Measurements from ENCODE around the gene C19orf44. TPM values are rescaled to one million over a fixed set of nuclear protein-coding genes. Genes with fewer than 3 reads are reported as not detected.
"Not testable (repeated sequence)": the region's sequence is repeated elsewhere in the genome, so short reads cannot be mapped to it uniquely, and the experiment has no call there.

The C19orf44 gene
- polyA plus RNA-seq, 2 donors, result 1.6 to 2.5 TPM

DNA sequence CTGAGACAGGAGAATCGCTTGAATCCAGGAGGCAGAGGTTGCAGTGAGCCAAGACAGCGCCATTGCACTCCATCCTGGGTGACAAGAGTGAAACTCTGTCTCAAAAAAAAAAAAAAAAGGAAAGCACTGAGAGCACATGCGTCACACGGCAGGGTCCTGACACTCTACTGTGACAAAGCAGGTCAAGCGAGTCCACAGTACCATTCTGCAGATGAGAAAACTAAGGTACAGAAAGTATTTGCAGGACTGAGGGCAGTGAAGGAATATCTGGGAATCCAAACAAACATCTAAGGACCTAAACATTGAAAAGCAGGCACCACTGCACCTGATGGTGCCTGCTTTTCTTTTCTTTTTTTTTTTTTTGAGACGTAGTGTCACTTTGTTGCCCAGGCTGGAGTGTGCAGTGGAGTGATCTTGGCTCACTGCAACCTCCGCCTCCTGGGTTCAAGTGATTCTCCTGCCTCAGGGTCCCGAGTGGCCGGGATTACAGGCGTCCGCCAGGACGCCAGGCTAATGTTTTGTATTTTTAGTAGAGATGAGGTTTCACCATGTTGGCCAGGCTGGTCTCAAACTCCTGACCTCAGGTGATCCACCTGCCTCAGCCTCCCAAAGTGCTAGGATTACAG is 29.3 kb upstream of the C19orf44 start:
- not testable (repeated sequence) for H3K27ac ChIP-seq (ENCODE audit: low read depth in 2 of 2, low read length in 1 of 2); H3K27me3 ChIP-seq (ENCODE audit: control insufficient read depth in 1 of 2, insufficient read depth in 2 of 2, low read length in 2 of 2); H3K4me3 ChIP-seq (ENCODE audit: low read depth in 1 of 2, low read length in 2 of 2); H3K4me1 ChIP-seq (ENCODE audit: control insufficient read depth in 2 of 2, insufficient read depth in 2 of 2, low read length in 1 of 2); H3K9me3 ChIP-seq (ENCODE audit: control insufficient read depth in 2 of 2, insufficient read depth in 1 of 2, low read depth in 1 of 2, low read length in 1 of 2); H3K36me3 ChIP-seq (ENCODE audit: control insufficient read depth in 2 of 2, insufficient read depth in 2 of 2, low read length in 1 of 2)
- 85 to 87% methylated on average over 12 of the region's 12 CpGs for WGBS, 2 donors

GRCh38 chr19:16467581-16467980 is 28.6 kb upstream of the C19orf44 start:
- Histone ChIP-seq H3K27ac (ENCODE audit: low read depth in 2 of 2, low read length in 1 of 2) (no peak overlapping the region), H3K4me1 (ENCODE audit: control insufficient read depth in 2 of 2, insufficient read depth in 2 of 2, low read length in 1 of 2) (peaks cover 0 to 7% of the 10 kb centered on the region in 2 donors), H3K4me3 (ENCODE audit: low read depth in 1 of 2, low read length in 2 of 2) (no peak overlapping the region), H3K36me3 (ENCODE audit: control insufficient read depth in 2 of 2, insufficient read depth in 2 of 2, low read length in 1 of 2) (peaks cover 0 to 7% of the 10 kb centered on the region in 2 donors), H3K27me3 (ENCODE audit: control insufficient read depth in 1 of 2, insufficient read depth in 2 of 2, low read length in 2 of 2) (no peaks in the 10 kb centered on the region), H3K9me3 (ENCODE audit: control insufficient read depth in 2 of 2, insufficient read depth in 1 of 2, low read depth in 1 of 2, low read length in 1 of 2) (no peaks in the 10 kb centered on the region)
- WGBS, 2 donors, result 82 to 85% methylated on average over 6 of the region's 6 CpGs

DNA sequence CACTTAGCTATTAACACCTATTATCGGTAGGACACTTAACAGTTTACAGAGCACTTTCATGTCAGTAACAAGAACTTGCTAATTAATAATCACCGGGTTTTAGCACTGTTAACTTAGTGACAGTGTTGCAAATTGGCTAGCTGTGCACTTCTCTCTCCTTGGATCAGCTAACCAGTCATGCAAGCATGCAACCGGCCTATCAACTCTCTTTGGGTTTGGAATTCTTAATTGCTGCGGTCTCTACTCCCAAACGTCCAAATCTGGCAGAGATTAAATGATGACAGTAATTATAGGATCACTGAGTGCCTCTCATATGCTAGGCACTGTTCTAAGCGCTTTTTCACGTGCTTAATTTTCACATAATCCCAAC is 25.7 kb upstream of the C19orf44 start:
- H3K4me1 ChIP-seq (ENCODE audit: control insufficient read depth in 2 of 2, insufficient read depth in 2 of 2, low read length in 1 of 2), result peaks cover 0 to 3% of the 10 kb centered on the region in 2 donors
- H3K9me3 ChIP-seq (ENCODE audit: control insufficient read depth in 2 of 2, insufficient read depth in 1 of 2, low read depth in 1 of 2, low read length in 1 of 2), result no peaks in the 10 kb centered on the region
- peak overlapping the region in 1 of 2 donors; percentile 97 for H3K4me3 ChIP-seq (ENCODE audit: low read depth in 1 of 2, low read length in 2 of 2)
- peak overlapping the region; percentile 78 to 85 for H3K27ac ChIP-seq (ENCODE audit: low read depth in 2 of 2, low read length in 1 of 2)
- 16 to 18% methylated on average over 7 of the region's 7 CpGs for WGBS, 2 donors
- no peaks in the 10 kb centered on the region for H3K27me3 ChIP-seq (ENCODE audit: control insufficient read depth in 1 of 2, insufficient read depth in 2 of 2, low read length in 2 of 2)
- no peaks in the 10 kb centered on the region for H3K36me3 ChIP-seq (ENCODE audit: control insufficient read depth in 2 of 2, insufficient read depth in 2 of 2, low read length in 1 of 2)

DNA sequence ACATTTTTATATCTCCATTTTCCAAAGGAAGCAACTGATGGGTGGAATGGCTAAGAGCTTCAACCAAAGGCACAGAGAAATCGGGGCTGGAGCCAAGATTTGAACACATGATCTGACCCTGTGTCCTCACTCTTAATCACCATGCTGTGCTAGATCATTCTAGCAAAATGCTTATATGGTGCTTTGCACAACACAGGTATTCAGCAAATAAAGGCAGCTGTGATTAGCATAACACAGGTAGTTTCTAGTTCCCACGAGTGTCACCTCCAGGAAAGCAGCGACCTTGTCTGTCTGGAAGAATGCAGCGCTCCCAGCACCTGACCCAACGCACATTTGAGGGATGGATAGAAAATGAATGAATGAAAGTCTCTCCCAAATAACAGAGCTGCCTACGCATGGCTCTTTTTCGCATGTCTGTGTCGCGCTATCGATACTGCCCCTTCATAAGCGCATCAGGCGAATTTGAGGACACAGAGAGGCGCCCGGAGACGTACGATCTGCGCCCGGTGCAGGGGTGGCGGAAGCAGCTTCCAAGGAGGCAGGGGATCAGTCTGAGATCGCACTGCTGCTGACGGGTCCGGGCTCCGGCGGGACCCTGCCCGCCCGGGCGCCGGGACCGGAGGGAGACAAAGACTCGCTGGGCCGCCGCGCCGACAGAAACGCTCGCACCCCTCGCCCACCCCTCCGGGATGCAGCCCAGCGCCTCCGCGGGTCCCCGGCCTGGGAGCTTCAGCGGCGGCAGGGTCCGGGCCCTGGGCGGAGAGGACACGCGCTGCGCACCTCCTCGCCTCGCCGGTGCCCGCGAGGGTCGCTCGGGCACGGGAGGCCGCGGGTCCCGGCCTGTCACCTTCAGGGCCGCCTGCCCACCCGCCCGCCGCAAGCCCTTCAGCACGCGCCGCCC is 25.0 kb upstream of the C19orf44 start:
- peaks cover 0 to 3% of the 10 kb centered on the region in 2 donors for H3K4me1 ChIP-seq (ENCODE audit: control insufficient read depth in 2 of 2, insufficient read depth in 2 of 2, low read length in 1 of 2)
- no peaks in the 10 kb centered on the region for H3K27me3 ChIP-seq (ENCODE audit: control insufficient read depth in 1 of 2, insufficient read depth in 2 of 2, low read length in 2 of 2)
- no peaks in the 10 kb centered on the region for H3K36me3 ChIP-seq (ENCODE audit: control insufficient read depth in 2 of 2, insufficient read depth in 2 of 2, low read length in 1 of 2)
- peak overlapping the region; percentile 97 to 98 for H3K4me3 ChIP-seq (ENCODE audit: low read depth in 1 of 2, low read length in 2 of 2)
- H3K27ac ChIP-seq (ENCODE audit: low read depth in 2 of 2, low read length in 1 of 2), result peak overlapping the region; percentile 85 to 94
- no peaks in the 10 kb centered on the region for H3K9me3 ChIP-seq (ENCODE audit: control insufficient read depth in 2 of 2, insufficient read depth in 1 of 2, low read depth in 1 of 2, low read length in 1 of 2)
- 1 to 2% methylated on average over 51 to 67 of the region's 67 CpGs for WGBS, 2 donors

DNA sequence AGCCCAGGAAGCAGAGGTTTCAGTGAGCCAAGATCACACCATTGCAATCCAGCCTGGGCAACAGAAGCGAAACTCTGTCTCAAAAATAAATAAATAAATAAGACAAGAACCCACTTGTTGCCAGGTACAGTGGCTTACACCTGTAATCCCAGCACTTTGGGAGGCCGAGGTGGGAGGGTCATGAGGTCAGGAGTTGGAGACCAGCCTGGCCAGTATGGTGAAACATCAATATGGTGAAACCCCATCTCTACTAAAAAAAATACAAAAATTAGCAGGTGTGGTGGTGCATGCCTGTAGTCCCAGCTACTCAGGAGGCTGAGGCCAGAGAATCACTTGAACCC is 23.7 kb upstream of the C19orf44 start:
- H3K27me3 ChIP-seq (ENCODE audit: control insufficient read depth in 1 of 2, insufficient read depth in 2 of 2, low read length in 2 of 2); H3K36me3 ChIP-seq (ENCODE audit: control insufficient read depth in 2 of 2, insufficient read depth in 2 of 2, low read length in 1 of 2); H3K4me1 ChIP-seq (ENCODE audit: control insufficient read depth in 2 of 2, insufficient read depth in 2 of 2, low read length in 1 of 2); H3K9me3 ChIP-seq (ENCODE audit: control insufficient read depth in 2 of 2, insufficient read depth in 1 of 2, low read depth in 1 of 2, low read length in 1 of 2); H3K27ac ChIP-seq (ENCODE audit: low read depth in 2 of 2, low read length in 1 of 2): not testable (repeated sequence)
- 39 to 49% methylated on average over 2 of the region's 2 CpGs for WGBS, 2 donors
- peak overlapping the region in 1 of 2 donors; percentile 97 for H3K4me3 ChIP-seq (ENCODE audit: low read depth in 1 of 2, low read length in 2 of 2)

GRCh38 chr19:16472992-16473391 is 23.2 kb upstream of the C19orf44 start:
- Histone ChIP-seq H3K9me3 (ENCODE audit: control insufficient read depth in 2 of 2, insufficient read depth in 1 of 2, low read depth in 1 of 2, low read length in 1 of 2) (no peaks in the 10 kb centered on the region), H3K27ac (ENCODE audit: low read depth in 2 of 2, low read length in 1 of 2) (no peak overlapping the region), H3K27me3 (ENCODE audit: control insufficient read depth in 1 of 2, insufficient read depth in 2 of 2, low read length in 2 of 2) (no peaks in the 10 kb centered on the region), H3K4me1 (ENCODE audit: control insufficient read depth in 2 of 2, insufficient read depth in 2 of 2, low read length in 1 of 2) (peaks cover 0 to under 1% of the 10 kb centered on the region in 2 donors), H3K36me3 (ENCODE audit: control insufficient read depth in 2 of 2, insufficient read depth in 2 of 2, low read length in 1 of 2) (no peaks in the 10 kb centered on the region), H3K4me3 (ENCODE audit: low read depth in 1 of 2, low read length in 2 of 2) (no peak overlapping the region)
- WGBS, 2 donors, result 71 to 98% methylated on average over 2 of the region's 2 CpGs

- H3K27me3 ChIP-seq (ENCODE audit: control insufficient read depth in 1 of 2, insufficient read depth in 2 of 2, low read length in 2 of 2), result no peaks in the 10 kb centered on the region
- H3K4me3 ChIP-seq (ENCODE audit: low read depth in 1 of 2, low read length in 2 of 2), result no peak overlapping the region
- H3K9me3 ChIP-seq (ENCODE audit: control insufficient read depth in 2 of 2, insufficient read depth in 1 of 2, low read depth in 1 of 2, low read length in 1 of 2), result no peaks in the 10 kb centered on the region
- no peaks in the 10 kb centered on the region for H3K36me3 ChIP-seq (ENCODE audit: control insufficient read depth in 2 of 2, insufficient read depth in 2 of 2, low read length in 1 of 2)
- no peak overlapping the region for H3K27ac ChIP-seq (ENCODE audit: low read depth in 2 of 2, low read length in 1 of 2)
- 65 to 81% methylated on average over 13 of the region's 13 CpGs for WGBS, 2 donors
- H3K4me1 ChIP-seq (ENCODE audit: control insufficient read depth in 2 of 2, insufficient read depth in 2 of 2, low read length in 1 of 2), result no peaks in the 10 kb centered on the region
These were observed 22.3 kb upstream of the C19orf44 start for GRCh38 chr19:16473875-16474392.

DNA sequence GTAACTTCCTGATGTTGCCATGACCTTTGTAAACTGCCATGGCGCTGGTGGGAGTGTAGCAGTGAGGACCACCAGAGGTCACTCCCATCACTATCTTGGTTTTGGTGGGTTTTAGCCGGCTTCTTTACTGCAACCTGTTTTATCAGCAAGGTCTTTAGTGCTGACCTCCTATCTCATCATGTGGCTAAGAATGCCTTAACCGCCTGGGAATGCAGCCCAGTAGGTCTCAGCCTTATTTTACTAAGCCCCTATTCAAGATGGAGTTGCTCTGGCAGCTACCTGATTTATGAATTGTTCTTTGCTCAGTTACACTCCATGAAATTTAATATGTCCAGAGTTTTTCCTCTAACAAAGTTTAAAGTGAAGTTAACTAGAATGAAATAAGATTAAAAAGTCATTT is 19.8 kb upstream of the C19orf44 start:
- Histone ChIP-seq H3K27me3 (ENCODE audit: control insufficient read depth in 1 of 2, insufficient read depth in 2 of 2, low read length in 2 of 2) (no peaks in the 10 kb centered on the region), H3K27ac (ENCODE audit: low read depth in 2 of 2, low read length in 1 of 2) (no peak overlapping the region), H3K4me1 (ENCODE audit: control insufficient read depth in 2 of 2, insufficient read depth in 2 of 2, low read length in 1 of 2) (no peaks in the 10 kb centered on the region), H3K4me3 (ENCODE audit: low read depth in 1 of 2, low read length in 2 of 2) (no peak overlapping the region), H3K9me3 (ENCODE audit: control insufficient read depth in 2 of 2, insufficient read depth in 1 of 2, low read depth in 1 of 2, low read length in 1 of 2) (no peaks in the 10 kb centered on the region), H3K36me3 (ENCODE audit: control insufficient read depth in 2 of 2, insufficient read depth in 2 of 2, low read length in 1 of 2) (no peaks in the 10 kb centered on the region)
- 72% methylated on average over 3 of the region's 3 CpGs for WGBS, 2 donors

GRCh38 chr19:16477311-16477710 is 18.9 kb upstream of the C19orf44 start:
- no peak overlapping the region for H3K4me3 ChIP-seq (ENCODE audit: low read depth in 1 of 2, low read length in 2 of 2)
- no peak overlapping the region for H3K27ac ChIP-seq (ENCODE audit: low read depth in 2 of 2, low read length in 1 of 2)
- H3K9me3 ChIP-seq (ENCODE audit: control insufficient read depth in 2 of 2, insufficient read depth in 1 of 2, low read depth in 1 of 2, low read length in 1 of 2), result no peaks in the 10 kb centered on the region
- no peaks in the 10 kb centered on the region for H3K27me3 ChIP-seq (ENCODE audit: control insufficient read depth in 1 of 2, insufficient read depth in 2 of 2, low read length in 2 of 2)
- H3K36me3 ChIP-seq (ENCODE audit: control insufficient read depth in 2 of 2, insufficient read depth in 2 of 2, low read length in 1 of 2), result no peaks in the 10 kb centered on the region
- H3K4me1 ChIP-seq (ENCODE audit: control insufficient read depth in 2 of 2, insufficient read depth in 2 of 2, low read length in 1 of 2), result no peaks in the 10 kb centered on the region
- WGBS, 2 donors, result 96 to 98% methylated on average over 1 of the region's 1 CpG

Measured in esophagus (tissue), 2 donors.